Activated T-cell treated with anti-CD3 and anti-CD28 coated beads, Interleukin-2, amount 50 U/mL, for 24 hours (primary cell): ENCODE data around the gene CA6.
"Not testable (repeated sequence)": the region's sequence is repeated elsewhere in the genome, so short reads cannot be mapped to it uniquely, and the experiment has no call there.

Source experiments
- DNase-seq: peaks from one replicate; pipeline ENCODE4 v3.0.0-alpha.2; 2020
- H3K27ac Mint-ChIP-seq: 2 replicates; pipeline ENCODE4 v1.8.0; 2020; ENCODE audit warnings: mild to moderate bottlenecking, mixed read lengths
- H3K27me3 Mint-ChIP-seq: 2 replicates; pipeline ENCODE4 v1.8.0; 2020; ENCODE audit warnings: mixed read lengths
- H3K36me3 Mint-ChIP-seq: 2 replicates; pipeline ENCODE4 v1.8.0; 2020; ENCODE audit warnings: low read depth, mixed read lengths
- H3K4me1 Mint-ChIP-seq: 2 replicates; pipeline ENCODE4 v1.8.0; 2020; ENCODE audit warnings: low read depth, mixed read lengths
- H3K4me3 Mint-ChIP-seq: 2 replicates; pipeline ENCODE4 v1.8.0; 2020; ENCODE audit warnings: mild to moderate bottlenecking, moderate library complexity, mixed read lengths
- H3K9me3 Mint-ChIP-seq: 2 replicates; pipeline ENCODE4 v1.8.0; 2020; ENCODE audit warnings: mixed read lengths

Gene CA6

DNA sequence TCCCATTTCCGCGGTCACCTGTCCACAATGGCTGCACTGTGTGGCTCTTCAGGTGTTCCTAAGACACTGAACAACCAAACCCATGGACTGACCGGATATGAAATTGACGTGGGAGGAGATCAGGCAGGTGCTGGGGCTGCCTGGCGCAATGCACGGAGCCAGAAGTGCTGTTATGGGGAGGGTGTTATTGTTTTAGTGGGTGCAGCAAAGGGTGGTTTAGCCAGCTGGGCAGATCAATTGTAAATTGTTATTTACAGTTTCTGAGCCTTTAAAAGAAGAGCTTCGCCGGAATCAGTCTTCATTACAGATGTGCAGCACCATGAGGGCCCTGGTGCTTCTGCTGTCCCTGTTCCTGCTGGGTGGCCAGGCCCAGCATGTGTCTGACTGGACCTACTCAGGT is at the start of gene CA6:
CA6 (plus strand) TSS at position 301 of the 400 bp plus-strand sequence; CDS start at position 320, 19 bp downstream.
- Mint-ChIP-seq H3K36me3 (peaks cover 2% of the 10 kb centered on the region), H3K27me3 (no peaks in the 10 kb centered on the region)

DNA sequence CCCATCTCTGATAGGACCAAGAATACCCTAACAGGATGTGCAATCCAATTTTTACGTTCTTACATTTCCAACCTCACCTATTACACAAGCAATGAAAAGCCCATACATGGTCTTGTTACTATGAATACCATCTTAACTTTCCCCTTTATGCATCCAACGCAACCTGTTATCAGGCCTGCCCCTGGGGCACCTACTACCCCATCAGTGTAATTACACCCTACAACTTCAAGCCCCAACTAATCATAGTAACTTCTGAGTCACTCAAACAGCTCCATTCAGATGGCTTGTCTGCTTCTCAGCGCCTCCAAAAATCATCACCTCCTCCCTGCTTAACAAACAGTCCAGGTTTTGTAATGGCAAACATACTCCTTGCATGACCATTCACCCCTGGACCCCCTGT is 48.9 kb upstream of the CA6 start:
- H3K9me3 Mint-ChIP-seq, H3K27ac Mint-ChIP-seq, H3K4me3 Mint-ChIP-seq, H3K27me3 Mint-ChIP-seq, DNase-seq: not testable (repeated sequence)
- H3K36me3 Mint-ChIP-seq = peaks cover 15% of the 10 kb centered on the region
- peaks cover 39% of the 10 kb centered on the region for H3K4me1 Mint-ChIP-seq

More for the DNA sequence above, at the start of gene CA6:
- Mint-ChIP-seq H3K4me1 (peaks cover 75% of the 10 kb centered on the region), H3K4me3 (peak within 1 kb of the TSS; percentile 46), H3K9me3 (no peaks in the 10 kb centered on the region), H3K27ac (peak within 1 kb of the TSS; percentile 97)
- DNase-seq = no peak

DNA sequence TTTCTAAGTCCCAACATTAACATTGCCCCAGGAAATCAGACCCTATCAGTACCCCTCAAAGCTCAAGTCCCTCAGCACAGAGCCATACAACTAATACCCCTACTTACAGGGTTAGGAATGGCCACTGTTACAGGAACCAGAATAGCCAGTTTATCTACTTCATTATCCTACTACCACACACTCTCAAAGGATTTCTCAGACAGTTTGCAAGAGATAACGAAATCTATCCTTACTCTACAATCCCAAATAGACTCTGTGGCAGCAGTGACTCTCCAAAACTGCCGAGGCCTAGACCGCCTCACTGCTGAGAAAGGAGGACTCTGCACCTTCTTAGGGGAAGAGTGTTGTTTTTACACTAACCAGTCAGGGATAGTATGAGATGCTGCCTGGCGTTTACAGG is 48.2 kb upstream of the CA6 start:
- not testable (repeated sequence) for H3K27ac Mint-ChIP-seq, DNase-seq, H3K4me3 Mint-ChIP-seq, H3K27me3 Mint-ChIP-seq, H3K9me3 Mint-ChIP-seq
- Mint-ChIP-seq H3K4me1 (peaks cover 43% of the 10 kb centered on the region), H3K36me3 (peaks cover 15% of the 10 kb centered on the region)

DNA sequence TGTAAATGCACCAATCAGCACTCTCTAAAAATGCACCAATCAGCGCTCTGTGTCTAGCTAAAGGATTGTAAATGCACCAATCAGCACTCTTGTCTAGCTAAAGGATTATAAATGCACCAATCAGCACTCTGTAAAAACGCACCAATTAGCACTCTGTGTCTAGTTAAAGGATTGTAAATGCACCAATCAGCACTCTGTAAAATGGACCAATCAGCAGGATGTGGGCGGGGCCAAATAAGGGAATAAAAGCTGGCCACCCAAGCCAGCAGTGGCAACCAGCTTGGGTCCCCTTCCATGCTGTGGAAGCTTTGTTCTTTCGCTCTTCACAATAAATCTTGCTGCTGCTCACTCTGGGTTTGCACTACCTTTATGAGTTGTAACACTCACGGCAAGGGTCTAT is 47.2 kb upstream of the CA6 start:
- Mint-ChIP-seq H3K36me3 (peaks cover 15% of the 10 kb centered on the region), H3K4me1 (peaks cover 50% of the 10 kb centered on the region)
- not testable (repeated sequence) for H3K27me3 Mint-ChIP-seq, H3K9me3 Mint-ChIP-seq, H3K27ac Mint-ChIP-seq, DNase-seq, H3K4me3 Mint-ChIP-seq

DNA sequence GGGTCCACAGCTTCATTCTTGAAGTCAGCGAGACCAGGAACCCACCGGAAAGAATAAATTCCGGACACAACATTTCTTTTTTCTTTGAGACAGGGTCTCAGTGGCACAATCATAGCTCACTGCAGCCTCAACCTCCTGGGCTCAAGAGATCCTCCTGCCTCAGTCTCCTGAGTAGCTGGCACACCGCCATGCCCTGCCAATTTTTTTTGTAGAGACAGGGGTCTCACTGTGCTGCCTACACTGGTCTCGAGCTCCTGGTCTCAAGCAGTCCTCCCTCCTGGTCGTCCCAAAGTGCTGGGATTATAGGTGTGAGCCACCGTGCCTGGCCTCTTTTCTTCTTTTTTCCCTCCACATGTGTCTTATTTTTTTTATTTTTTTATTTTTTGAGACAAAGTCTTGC is 46.6 kb upstream of the CA6 start:
- peaks cover 7% of the 10 kb centered on the region for H3K9me3 Mint-ChIP-seq
- no peak for DNase-seq
- H3K27me3 Mint-ChIP-seq = no peaks in the 10 kb centered on the region
- no peak overlapping the region for H3K27ac Mint-ChIP-seq
- peaks cover 15% of the 10 kb centered on the region for H3K36me3 Mint-ChIP-seq
- peaks cover 54% of the 10 kb centered on the region for H3K4me1 Mint-ChIP-seq
- H3K4me3 Mint-ChIP-seq = peak overlapping the region; percentile 58

DNA sequence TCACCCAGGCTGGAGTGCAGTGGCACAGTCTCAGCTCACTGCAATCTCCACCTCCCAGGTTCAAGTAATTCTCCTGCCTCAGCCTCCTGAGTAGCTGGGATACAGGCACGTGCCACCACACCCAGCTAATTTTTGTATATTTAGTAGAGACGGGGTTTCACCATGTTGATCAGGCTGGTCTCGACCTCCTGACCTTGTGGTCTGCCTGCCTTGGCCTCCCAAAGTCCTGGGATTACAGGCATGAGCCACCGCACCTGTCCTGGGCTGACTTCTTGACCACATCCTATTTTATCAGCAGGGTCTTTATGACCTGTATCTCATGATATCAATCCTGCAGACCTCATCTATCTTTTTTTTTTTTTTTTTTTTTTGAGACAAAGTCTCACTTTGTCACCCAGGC is 45.0 kb upstream of the CA6 start:
- not testable (repeated sequence) for H3K9me3 Mint-ChIP-seq, H3K27ac Mint-ChIP-seq, DNase-seq, H3K4me3 Mint-ChIP-seq, H3K27me3 Mint-ChIP-seq
- peaks cover 15% of the 10 kb centered on the region for H3K36me3 Mint-ChIP-seq
- peaks cover 52% of the 10 kb centered on the region for H3K4me1 Mint-ChIP-seq

DNA sequence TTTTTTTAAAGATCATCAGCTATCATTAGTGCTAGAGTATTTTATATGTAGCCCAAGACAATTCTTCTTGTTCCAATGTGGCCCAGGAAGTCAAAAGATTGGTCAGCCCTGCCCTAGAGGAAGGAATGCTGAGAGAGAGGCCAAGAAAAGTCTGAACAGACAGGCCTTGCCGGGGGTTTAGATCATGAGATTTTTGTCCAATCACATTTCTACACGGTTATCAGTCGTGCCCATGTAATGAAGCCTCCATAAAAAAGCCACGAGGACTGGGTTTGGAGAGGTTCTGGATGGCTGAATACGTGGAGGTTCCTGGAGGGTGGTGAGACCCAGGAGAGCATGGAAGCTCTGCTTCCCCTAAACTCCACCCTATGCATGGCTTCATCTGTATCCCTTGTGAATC is 42.9 kb upstream of the CA6 start:
- H3K36me3 Mint-ChIP-seq = peaks cover 15% of the 10 kb centered on the region
- no peak overlapping the region for H3K4me3 Mint-ChIP-seq
- H3K9me3 Mint-ChIP-seq = peaks cover 7% of the 10 kb centered on the region
- H3K4me1 Mint-ChIP-seq = peaks cover 57% of the 10 kb centered on the region
- H3K27ac Mint-ChIP-seq = peak overlapping the region; percentile 65
- DNase-seq = no peak
- no peaks in the 10 kb centered on the region for H3K27me3 Mint-ChIP-seq

DNA sequence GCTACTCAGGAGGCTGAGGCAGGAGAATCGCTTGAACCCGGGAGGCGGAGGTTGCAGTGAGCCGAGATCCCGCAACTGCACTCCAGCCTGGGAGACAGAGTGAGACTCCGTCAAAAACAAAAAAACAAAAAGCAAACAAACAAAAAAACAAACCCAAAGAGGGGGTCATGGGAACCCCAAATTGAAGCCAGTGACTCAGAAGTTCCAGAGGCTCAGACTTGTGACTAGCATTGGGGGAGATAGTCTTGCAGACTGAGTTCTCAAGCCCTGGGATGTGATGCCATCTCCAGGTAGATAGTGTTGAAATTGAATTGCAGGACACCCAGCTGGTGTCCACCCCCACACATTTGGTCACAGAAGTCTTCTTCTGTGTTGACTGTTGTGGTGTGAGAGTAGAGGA is 42.3 kb upstream of the CA6 start:
- Mint-ChIP-seq H3K27me3 (no peaks in the 10 kb centered on the region), H3K4me3 (no peak overlapping the region), H3K9me3 (peaks cover 7% of the 10 kb centered on the region), H3K27ac (peak overlapping the region; percentile 65), H3K36me3 (peaks cover 15% of the 10 kb centered on the region), H3K4me1 (peaks cover 54% of the 10 kb centered on the region)
- DNase-seq = no peak

DNA sequence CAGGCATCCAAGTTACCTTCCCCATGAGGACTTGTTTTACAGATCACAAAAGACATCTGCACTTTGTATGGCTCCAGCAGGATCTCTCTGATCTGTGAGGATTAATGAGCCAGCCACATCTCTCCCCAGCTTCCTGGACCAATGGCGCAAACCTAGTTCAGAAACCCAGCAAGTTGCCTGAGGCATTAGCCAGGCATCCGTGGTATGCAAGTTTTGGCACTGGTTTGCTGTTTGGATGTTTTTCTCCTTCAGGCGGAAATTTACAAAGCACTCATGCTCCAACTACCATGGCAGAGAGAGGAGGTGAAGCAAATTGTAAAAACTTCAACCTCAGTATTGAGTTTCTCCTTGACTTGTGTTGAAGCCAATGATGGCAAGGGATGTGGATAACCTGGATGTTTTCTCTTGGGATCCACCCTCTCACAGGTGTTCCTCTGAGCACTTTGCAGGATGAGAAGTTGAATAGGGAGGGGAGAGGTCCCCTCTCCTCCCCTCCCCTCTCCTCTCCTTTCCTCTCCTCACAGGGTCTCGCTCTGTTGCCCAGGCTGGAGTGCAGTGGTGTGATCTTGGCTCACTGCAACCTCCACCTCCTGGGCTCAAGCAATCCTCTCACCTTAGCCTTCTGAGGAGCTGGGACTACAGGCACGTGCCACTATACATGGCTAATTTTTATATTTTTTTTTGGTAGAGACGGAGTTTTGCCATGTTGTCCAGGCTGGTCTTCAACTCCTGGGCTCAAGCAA is 41.6 kb upstream of the CA6 start:
- Mint-ChIP-seq H3K27me3 (no peaks in the 10 kb centered on the region), H3K4me3 (no peak overlapping the region), H3K36me3 (peaks cover 10% of the 10 kb centered on the region), H3K27ac (peak overlapping the region; percentile 44), H3K9me3 (peaks cover 4% of the 10 kb centered on the region), H3K4me1 (peaks cover 47% of the 10 kb centered on the region)
- DNase-seq = no peak

DNA sequence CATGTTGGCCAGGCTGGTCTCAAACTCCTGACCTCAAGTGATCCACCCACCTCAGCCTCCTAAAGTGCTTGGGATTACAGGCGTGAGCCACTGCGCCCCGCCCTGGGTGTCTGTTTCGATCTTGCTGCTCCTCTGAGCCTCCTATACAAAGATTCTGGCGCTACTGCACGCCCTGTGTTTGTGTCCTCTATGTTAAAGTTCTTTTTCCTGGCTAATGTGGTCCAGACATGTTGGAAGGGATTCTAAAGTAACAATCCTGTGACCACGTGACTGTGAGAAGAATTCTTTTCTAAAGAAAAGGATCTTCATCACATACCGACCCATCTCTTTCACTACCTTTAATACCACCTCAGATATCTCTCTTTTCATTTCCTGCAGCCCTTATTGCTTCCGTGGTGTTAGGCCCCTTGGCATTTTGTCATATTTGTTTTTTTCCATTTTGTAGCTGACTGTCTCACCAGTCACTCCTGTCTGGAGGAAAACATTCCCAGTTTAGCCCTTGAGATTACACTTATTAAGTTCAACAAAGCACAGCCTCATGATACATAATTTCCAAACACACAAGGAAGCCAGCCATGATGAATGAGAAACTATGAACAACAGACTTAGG is 40.0 kb upstream of the CA6 start:
- peaks cover 6% of the 10 kb centered on the region for H3K36me3 Mint-ChIP-seq
- H3K4me1 Mint-ChIP-seq = peaks cover 37% of the 10 kb centered on the region
- no peak overlapping the region for H3K4me3 Mint-ChIP-seq
- no peaks in the 10 kb centered on the region for H3K27me3 Mint-ChIP-seq
- H3K9me3 Mint-ChIP-seq = peaks cover 4% of the 10 kb centered on the region
- DNase-seq = no peak
- peak overlapping the region; percentile 53 for H3K27ac Mint-ChIP-seq

DNA sequence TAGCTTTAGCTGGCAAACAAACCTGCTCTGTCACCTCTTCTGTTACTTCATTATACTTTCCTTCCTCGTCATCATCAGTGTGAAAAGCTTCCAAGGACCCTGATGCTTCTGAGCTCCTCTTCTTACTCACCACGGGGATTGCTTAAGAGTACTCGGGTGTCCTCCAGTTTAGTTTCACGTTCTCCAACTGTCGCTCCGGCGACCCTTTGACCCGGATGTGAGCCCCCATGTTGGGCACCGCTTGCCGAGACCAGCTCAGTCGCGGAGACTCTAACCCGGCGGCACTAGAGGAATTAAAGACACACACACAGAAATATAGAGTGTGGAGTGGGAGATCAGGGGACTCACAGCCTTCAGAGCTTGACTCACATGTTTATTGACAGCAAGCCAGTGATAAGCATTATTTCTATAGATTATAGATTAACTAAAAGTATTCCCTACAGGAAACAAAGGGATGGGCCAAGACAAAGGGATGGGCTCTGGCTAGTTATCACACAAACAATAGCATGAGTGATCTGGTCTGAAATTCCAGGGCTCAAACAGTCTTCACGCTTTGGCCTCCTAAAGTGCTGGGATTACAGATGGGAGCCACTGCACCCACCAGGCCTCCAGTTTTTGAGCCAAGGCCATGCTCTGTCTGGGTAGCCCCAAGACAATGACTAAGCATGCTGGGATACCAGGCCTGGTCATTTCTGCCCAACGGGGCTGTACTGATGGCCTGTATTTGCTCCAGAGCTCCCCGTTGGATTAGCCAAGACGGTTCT is 37.1 kb upstream of the CA6 start:
- Mint-ChIP-seq H3K27me3 (no peaks in the 10 kb centered on the region), H3K27ac (no peak overlapping the region), H3K4me3 (no peak overlapping the region), H3K36me3 (no peaks in the 10 kb centered on the region), H3K9me3 (no peaks in the 10 kb centered on the region), H3K4me1 (peaks cover 20% of the 10 kb centered on the region)
- DNase-seq = no peak

DNA sequence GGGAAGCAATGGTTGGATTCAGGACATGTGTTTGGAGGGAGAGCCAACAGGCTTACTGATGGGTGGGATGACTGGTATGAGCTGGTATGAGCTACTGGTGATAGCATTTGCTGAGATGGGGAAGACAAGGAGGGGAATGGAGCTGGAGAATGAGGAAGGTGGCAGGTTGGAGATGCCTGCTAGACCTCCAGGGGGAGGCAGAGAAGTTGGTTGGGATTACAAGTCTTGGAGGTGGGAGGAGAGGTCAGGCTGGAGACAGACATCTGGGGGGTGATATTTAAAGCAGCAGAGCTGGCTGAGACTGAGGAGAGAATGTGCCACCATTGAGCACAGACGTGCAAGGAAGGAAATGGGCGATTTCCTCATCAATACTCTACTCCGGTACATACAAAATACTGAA is 35.3 kb upstream of the CA6 start:
- no peaks in the 10 kb centered on the region for H3K9me3 Mint-ChIP-seq
- H3K27ac Mint-ChIP-seq = peak overlapping the region; percentile 18
- H3K36me3 Mint-ChIP-seq = no peaks in the 10 kb centered on the region
- H3K4me3 Mint-ChIP-seq = no peak overlapping the region
- no peaks in the 10 kb centered on the region for H3K27me3 Mint-ChIP-seq
- H3K4me1 Mint-ChIP-seq = peaks cover 17% of the 10 kb centered on the region
- no peak for DNase-seq

DNA sequence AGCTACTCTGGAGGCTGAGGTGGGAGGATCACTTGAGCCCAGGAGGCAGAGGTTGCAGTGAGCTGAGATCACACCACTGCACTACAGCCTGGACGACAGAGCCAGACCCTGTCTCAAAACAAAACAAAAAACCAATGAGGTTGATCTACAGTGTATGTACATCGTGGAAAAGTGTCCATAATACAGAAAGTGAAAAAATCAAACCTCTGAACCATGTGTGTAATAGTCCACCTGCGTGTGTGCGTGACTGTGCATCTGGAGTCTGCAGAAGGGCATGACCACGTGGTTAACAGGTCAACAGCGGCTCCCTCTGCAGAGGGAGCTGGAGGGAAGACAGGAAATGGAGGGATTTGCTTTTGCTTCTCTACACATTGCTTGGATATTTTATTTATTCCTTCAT is 34.8 kb upstream of the CA6 start:
- H3K27ac Mint-ChIP-seq = no peak overlapping the region
- no peaks in the 10 kb centered on the region for H3K36me3 Mint-ChIP-seq
- no peak overlapping the region for H3K4me3 Mint-ChIP-seq
- no peaks in the 10 kb centered on the region for H3K27me3 Mint-ChIP-seq
- H3K4me1 Mint-ChIP-seq = peaks cover 14% of the 10 kb centered on the region
- DNase-seq = no peak
- H3K9me3 Mint-ChIP-seq = no peaks in the 10 kb centered on the region

DNA sequence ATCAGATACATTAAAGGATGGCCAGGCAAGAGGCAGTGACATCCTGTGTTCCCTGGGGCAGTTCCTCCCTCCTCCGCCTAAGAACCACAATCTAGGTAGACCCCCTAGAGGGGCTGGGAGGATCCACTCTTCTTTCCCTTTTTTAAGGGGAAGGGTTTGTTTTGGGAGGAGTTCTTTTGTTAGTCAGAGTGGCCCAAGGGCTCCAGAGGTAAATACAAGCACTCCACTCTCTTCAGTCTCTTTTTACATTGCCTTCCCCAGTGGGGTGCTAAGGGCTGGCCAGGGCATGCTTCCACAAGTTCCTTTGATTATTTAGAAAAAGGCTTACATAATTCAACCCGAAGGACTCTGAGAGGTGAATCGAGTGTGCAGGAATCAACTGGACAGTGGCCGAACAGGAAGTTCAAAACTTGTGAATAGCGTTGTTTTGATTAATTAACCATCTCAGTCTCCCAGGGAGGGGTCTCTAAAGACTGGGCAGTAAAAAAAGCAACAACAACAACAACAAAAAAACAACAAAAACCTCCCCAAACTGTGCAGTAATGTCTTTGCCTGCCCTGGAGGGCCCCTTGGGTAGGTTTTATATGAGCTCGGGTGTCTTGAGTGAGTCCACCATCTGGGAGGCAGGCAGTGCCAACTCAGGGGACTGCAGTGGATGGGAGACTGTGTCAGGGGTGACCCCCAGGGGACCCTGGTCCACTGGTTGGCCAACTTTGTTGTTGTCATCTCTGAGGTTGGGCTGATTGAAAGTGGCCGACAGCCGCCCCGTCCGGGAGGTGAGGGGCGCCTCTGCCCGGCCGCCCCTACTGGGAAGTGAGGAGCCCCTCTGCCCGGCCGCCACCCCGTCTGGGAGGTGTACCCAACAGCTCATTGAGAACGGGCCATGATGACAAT is 34.0 kb upstream of the CA6 start:
- Mint-ChIP-seq H3K36me3 (no peaks in the 10 kb centered on the region), H3K9me3 (no peaks in the 10 kb centered on the region), H3K27me3 (no peaks in the 10 kb centered on the region), H3K4me1 (peaks cover 12% of the 10 kb centered on the region), H3K27ac (peak overlapping the region; percentile 37), H3K4me3 (no peak overlapping the region)
- no peak for DNase-seq
